Mesenchymal stem cell (in vitro differentiated cells and primary cell): ENCODE data around the gene CCDC6.

Experiments used
- DNase-seq: peaks from one replicate; pipeline ENCODE4 v3.0.0-alpha.2; 2013
- H2AFZ ChIP-seq: one replicate; pipeline ENCODE4 v1.6.1; 2013; ENCODE audit warnings: low read depth, mild to moderate bottlenecking, control low read depth, inconsistent platforms, low read length, moderate library complexity
- H2AK5ac ChIP-seq: 2 replicates; pipeline ENCODE4 v1.6.1; 2013; ENCODE audit warnings: low read length, moderate library complexity, mild to moderate bottlenecking, inconsistent platforms; ENCODE audit not compliant: severe bottlenecking
- H2BK120ac ChIP-seq: one replicate; pipeline ENCODE4 v1.6.1; 2013; ENCODE audit warnings: low read depth, mild to moderate bottlenecking, inconsistent platforms, low read length, moderate library complexity
- H2BK12ac ChIP-seq, 2 experiments: one replicate each; pipeline ENCODE4 v1.6.1; 2013; ENCODE audit warnings: inconsistent platforms in 2 of 2, low read length in 2 of 2, mild to moderate bottlenecking in 2 of 2, moderate library complexity in 2 of 2, control low read depth in 1 of 2
- H2BK15ac ChIP-seq: one replicate; pipeline ENCODE4 v1.6.1; 2013; ENCODE audit warnings: mild to moderate bottlenecking, low read depth, inconsistent platforms; ENCODE audit not compliant: poor library complexity, severe bottlenecking
- H2BK5ac ChIP-seq: 2 replicates; pipeline ENCODE4 v1.6.1; 2013; ENCODE audit warnings: low read depth, mild to moderate bottlenecking, low read length, control low read depth, inconsistent platforms; ENCODE audit not compliant: poor library complexity, severe bottlenecking
- H3K14ac ChIP-seq, 2 experiments: one replicate each; pipeline ENCODE4 v1.6.1; 2013; ENCODE audit warnings: inconsistent platforms in 2 of 2, low read length in 2 of 2, control low read depth in 1 of 2, mild to moderate bottlenecking in 1 of 2, moderate library complexity in 1 of 2
- H3K18ac ChIP-seq, 2 experiments: one replicate each; pipeline ENCODE4 v1.6.1; 2013; ENCODE audit warnings: inconsistent platforms in 2 of 2, low read length in 2 of 2, control low read depth in 1 of 2, low read depth in 1 of 2, mild to moderate bottlenecking in 1 of 2
- H3K23ac ChIP-seq, 2 experiments: one replicate each; pipeline ENCODE4 v1.6.1; 2013; ENCODE audit warnings: inconsistent platforms in 2 of 2, low read length in 2 of 2, mild to moderate bottlenecking in 2 of 2, moderate library complexity in 2 of 2, control low read depth in 1 of 2
- H3K27ac ChIP-seq: 2 replicates; pipeline ENCODE4 v1.5.1; 2013; ENCODE audit warnings: mild to moderate bottlenecking, moderate library complexity, low read length, control low read depth, inconsistent platforms; ENCODE audit not compliant: poor library complexity, severe bottlenecking
- H3K27me3 ChIP-seq, 2 experiments: 2 replicates each; pipeline versions ENCODE4 v1.6.1 to v1.7.0; 2013; ENCODE audit warnings: low read length in 2 of 2, mild to moderate bottlenecking in 2 of 2, moderate library complexity in 2 of 2, control low read depth in 1 of 2, inconsistent platforms in 1 of 2; ENCODE audit not compliant: control insufficient read depth in 1 of 2, insufficient read depth in 1 of 2
- H3K36me3 ChIP-seq, 2 experiments: 2 replicates each; pipeline versions ENCODE4 v1.6.1 to v1.7.0; 2013; ENCODE audit warnings: low read length in 2 of 2, control low read depth in 1 of 2, inconsistent platforms in 1 of 2, low read depth in 1 of 2, mild to moderate bottlenecking in 1 of 2; ENCODE audit not compliant: insufficient read depth in 2 of 2, control insufficient read depth in 1 of 2
- H3K4ac ChIP-seq, 2 experiments: one replicate each; pipeline ENCODE4 v1.6.1; 2013; ENCODE audit warnings: inconsistent platforms in 2 of 2, low read length in 2 of 2, mild to moderate bottlenecking in 2 of 2, moderate library complexity in 2 of 2, control low read depth in 1 of 2, low read depth in 1 of 2
- H3K4me1 ChIP-seq: 2 replicates; pipeline ENCODE4 v1.6.1; 2013; ENCODE audit warnings: low read depth, low read length, control low read depth; ENCODE audit not compliant: control insufficient read depth, insufficient read depth
- H3K4me2 ChIP-seq: 2 replicates; pipeline ENCODE4 v1.6.1; 2013; ENCODE audit warnings: low read length, mild to moderate bottlenecking, inconsistent platforms; ENCODE audit not compliant: poor library complexity, severe bottlenecking
- H3K4me3 ChIP-seq, 2 experiments: 2 replicates each; pipeline versions ENCODE4 v1.5.1 to v1.7.0; 2013; ENCODE audit warnings: low read length in 2 of 2, mild to moderate bottlenecking in 2 of 2, control low read depth in 1 of 2, low read depth in 1 of 2; ENCODE audit not compliant: insufficient read depth in 1 of 2
- H3K79me1 ChIP-seq: replicated peaks from 2 replicates; pipeline ENCODE4 v1.6.1; 2013; ENCODE audit warnings: mild to moderate bottlenecking, control low read depth, low read length, inconsistent platforms; ENCODE audit not compliant: poor library complexity, severe bottlenecking
- H3K9ac ChIP-seq: 2 replicates; pipeline ENCODE4 v1.7.0; 2013; ENCODE audit warnings: mild to moderate bottlenecking, low read length, moderate library complexity
- H3K9me3 ChIP-seq: 2 replicates; pipeline ENCODE4 v1.7.0; 2013; ENCODE audit warnings: mild to moderate bottlenecking, low read length; ENCODE audit not compliant: control insufficient read depth
- H4K8ac ChIP-seq: one replicate; pipeline ENCODE4 v1.6.1; 2013; ENCODE audit warnings: inconsistent platforms, mild to moderate bottlenecking, low read length, moderate library complexity
- H4K91ac ChIP-seq: one replicate; pipeline ENCODE4 v1.6.1; 2013; ENCODE audit warnings: mild to moderate bottlenecking, low read length, inconsistent platforms
- WGBS: methylation state at CpG from one replicate; pipeline ENCODE4 v1.1.7; 2013; ENCODE audit warnings: mixed read lengths; 5-methylcytosine and 5-hydroxymethylcytosine counted together

CCDC6 gene

DNA sequence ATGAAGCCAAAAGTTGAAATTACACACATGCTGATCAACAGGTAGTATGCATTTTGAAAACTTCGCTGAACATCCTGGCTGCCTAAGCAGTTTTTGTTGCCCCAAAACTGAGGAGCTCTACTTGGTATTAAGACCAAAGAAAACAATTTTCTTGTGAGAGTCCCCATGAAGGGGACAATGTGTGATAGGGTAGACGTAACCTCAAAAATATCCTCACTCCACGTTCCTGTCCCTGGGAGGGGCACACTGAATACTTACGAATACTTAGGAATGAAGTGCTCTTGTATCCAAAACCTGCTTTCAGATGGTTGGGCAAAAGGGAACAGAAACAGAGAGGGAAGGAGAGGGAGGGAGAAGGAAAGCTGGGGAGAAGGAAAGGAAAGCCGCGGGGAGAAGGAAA lies 24.7 kb downstream of the CCDC6 start:
- Histone ChIP-seq H2AFZ (no peak overlapping the region), H4K8ac (no peak overlapping the region), H2BK5ac (no peak overlapping the region), H3K18ac (no peak overlapping the region), H3K4me1 (no peaks in the 10 kb centered on the region), H3K27ac (no peak overlapping the region), H3K27me3 (no peaks in the 10 kb centered on the region), H3K9ac (no peak overlapping the region), H3K23ac (no peak overlapping the region), H3K4me3 (no peak overlapping the region), H2BK12ac (no peak overlapping the region), H3K36me3 (no peaks in the 10 kb centered on the region), H3K79me1 (peaks cover 22% of the 10 kb centered on the region), H2AK5ac (no peak overlapping the region), H3K4ac (no peak overlapping the region), H2BK15ac (no peak overlapping the region), H4K91ac (no peak overlapping the region), H3K14ac (no peak overlapping the region), H3K4me2 (no peak overlapping the region), H3K9me3 (no peaks in the 10 kb centered on the region), H2BK120ac (no peak overlapping the region)
- DNase-seq: no peak
- WGBS: 78% methylated on average over 5 of the region's 6 CpGs

DNA sequence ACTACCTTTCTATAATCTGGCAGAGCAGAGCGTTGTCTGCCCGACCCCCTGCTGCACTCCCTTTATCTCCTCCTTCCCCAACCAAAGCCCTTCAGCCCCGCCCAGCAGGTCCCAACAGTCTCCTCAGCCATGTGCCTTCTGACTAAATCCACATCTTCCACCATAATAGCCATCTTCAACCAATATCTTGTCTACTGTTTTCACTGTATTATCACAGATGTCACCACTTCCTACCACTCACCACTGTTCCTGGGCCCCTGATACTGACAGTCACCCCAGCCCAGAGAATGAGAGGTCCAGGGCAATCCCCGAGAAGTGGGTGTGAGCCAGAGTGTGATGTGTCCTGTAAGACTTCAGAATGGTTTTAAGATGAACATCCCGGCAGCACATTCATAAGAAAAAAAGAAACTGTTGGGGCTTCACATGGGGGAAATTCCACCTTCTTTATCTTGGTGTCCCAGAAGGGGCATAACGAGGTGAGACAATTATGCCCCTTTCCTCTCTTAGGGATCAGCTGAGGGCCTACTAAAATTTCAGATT lies 25.3 kb downstream of the CCDC6 start:
- Histone ChIP-seq H2BK5ac (peak overlapping the region; percentile 12), H3K9ac (no peak overlapping the region), H3K18ac (no peak overlapping the region), H3K79me1 (peaks cover 22% of the 10 kb centered on the region), H2BK15ac (no peak overlapping the region), H3K4me3 (no peak overlapping the region), H3K4me2 (no peak overlapping the region), H4K8ac (no peak overlapping the region), H3K36me3 (no peaks in the 10 kb centered on the region), H3K23ac (no peak overlapping the region), H3K4me1 (no peaks in the 10 kb centered on the region), H3K9me3 (no peaks in the 10 kb centered on the region), H2AFZ (no peak overlapping the region), H2BK12ac (no peak overlapping the region), H3K27me3 (no peaks in the 10 kb centered on the region), H3K4ac (no peak overlapping the region), H3K27ac (no peak overlapping the region), H3K14ac (no peak overlapping the region), H2BK120ac (no peak overlapping the region), H4K91ac (no peak overlapping the region), H2AK5ac (no peak overlapping the region)
- DNase-seq: no peak
- 96% methylated on average over 5 of the region's 6 CpGs for WGBS

DNA sequence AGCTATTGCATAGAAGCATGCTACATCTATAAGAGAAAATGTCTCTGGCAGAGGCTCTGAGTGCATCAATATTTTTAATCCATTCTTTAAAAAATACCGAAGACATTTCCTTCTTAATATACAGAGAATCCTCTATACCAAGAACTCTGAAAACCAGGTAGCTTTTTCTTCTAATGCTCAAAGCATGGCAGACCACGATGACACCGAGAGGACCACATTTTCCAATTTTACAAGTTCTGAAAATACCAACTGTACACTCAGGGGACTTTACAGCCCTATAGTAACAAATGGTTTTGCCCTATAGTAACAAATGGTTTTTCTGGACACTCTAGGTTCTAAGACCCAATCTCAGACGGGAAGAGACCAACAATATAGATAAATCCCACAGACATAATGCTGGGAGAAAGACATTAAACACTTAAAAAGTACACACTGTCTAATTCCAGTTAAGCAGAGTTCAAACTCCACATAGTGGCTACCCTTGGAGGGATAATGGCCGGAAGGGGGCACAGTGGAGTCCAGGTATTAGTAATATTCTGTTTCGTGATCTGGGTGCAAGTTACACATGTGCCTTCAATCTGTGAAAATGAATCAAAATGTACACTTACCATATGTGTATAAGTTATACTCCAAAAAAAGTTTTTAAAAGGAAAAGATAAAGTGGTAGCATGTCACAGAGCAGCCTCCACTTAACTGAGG lies 26.2 kb downstream of the CCDC6 start:
- over 99% methylated on average over 5 of the region's 6 CpGs for WGBS
- Histone ChIP-seq H2BK120ac (no peak overlapping the region), H3K79me1 (peaks cover 26% of the 10 kb centered on the region)

DNA sequence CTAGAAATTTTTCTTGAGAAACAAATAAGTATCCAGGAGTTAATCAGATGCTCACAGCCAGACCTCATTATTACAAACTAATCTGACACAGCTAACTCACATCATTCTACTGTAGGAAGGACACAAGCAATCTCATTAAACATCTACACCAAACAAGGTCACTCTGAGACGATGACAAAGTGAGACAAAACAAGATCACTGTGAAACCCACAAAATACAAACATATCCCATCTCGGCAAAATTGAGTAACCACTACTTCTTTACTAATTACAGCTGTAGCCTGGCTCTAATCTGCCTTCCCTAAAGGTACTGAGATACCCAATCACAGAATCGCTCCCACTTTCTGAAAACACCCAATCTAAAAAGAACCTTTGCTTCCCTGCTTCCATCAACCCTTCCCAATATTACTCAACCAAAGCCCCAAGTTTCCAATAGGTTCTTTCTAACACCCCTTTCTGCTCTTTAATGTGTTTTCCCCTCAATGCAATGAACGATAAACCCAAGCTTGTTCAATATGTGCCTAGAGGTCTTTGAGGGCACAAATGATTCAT lies 26.9 kb downstream of the CCDC6 start:
- no peak for DNase-seq
- peaks cover 28% of the 10 kb centered on the region for H3K79me1 ChIP-seq
- H4K8ac ChIP-seq: no peak overlapping the region
- H3K27ac ChIP-seq: no peak overlapping the region
- no peak overlapping the region for H3K9ac ChIP-seq
- H2AK5ac ChIP-seq: no peak overlapping the region
- H2BK15ac ChIP-seq: no peak overlapping the region
- H2BK12ac ChIP-seq: no peak overlapping the region
- 88% methylated on average over 4 of the region's 4 CpGs for WGBS
- H3K23ac ChIP-seq: no peak overlapping the region
- no peak overlapping the region for H3K14ac ChIP-seq
- H3K4me2 ChIP-seq: no peak overlapping the region
- no peaks in the 10 kb centered on the region for H3K36me3 ChIP-seq
- H3K18ac ChIP-seq: no peak overlapping the region
- no peaks in the 10 kb centered on the region for H3K27me3 ChIP-seq
- no peak overlapping the region for H2BK5ac ChIP-seq
- no peak overlapping the region for H2BK120ac ChIP-seq
- no peak overlapping the region for H4K91ac ChIP-seq
- H3K4me1 ChIP-seq: no peaks in the 10 kb centered on the region
- H2AFZ ChIP-seq: no peak overlapping the region
- no peaks in the 10 kb centered on the region for H3K9me3 ChIP-seq
- H3K4ac ChIP-seq: no peak overlapping the region
- no peak overlapping the region for H3K4me3 ChIP-seq

More for the DNA sequence above, 26.2 kb downstream of the CCDC6 start:
- Histone ChIP-seq H4K91ac (no peak overlapping the region), H3K4ac (no peak overlapping the region), H4K8ac (no peak overlapping the region), H3K14ac (no peak overlapping the region), H3K4me2 (no peak overlapping the region), H2AFZ (no peak overlapping the region), H3K9ac (no peak overlapping the region), H3K4me1 (no peaks in the 10 kb centered on the region), H3K9me3 (no peaks in the 10 kb centered on the region), H2BK5ac (no peak overlapping the region), H2BK12ac (no peak overlapping the region), H2AK5ac (no peak overlapping the region), H3K27me3 (no peaks in the 10 kb centered on the region), H3K4me3 (no peak overlapping the region), H2BK15ac (no peak overlapping the region), H3K36me3 (no peaks in the 10 kb centered on the region), H3K27ac (no peak overlapping the region), H3K23ac (no peak overlapping the region), H3K18ac (no peak overlapping the region)
- no peak for DNase-seq
